Measurements from ENCODE around the gene MRPS15.

- no peak for TF ChIP-seq POLR2AphosphoS5 (IDR thresholded peaks at IDR 0.05; ENCODE audit: low read depth, low read length)
- TF ChIP-seq POLR2A (IDR thresholded peaks at IDR 0.05; ENCODE audit: low read depth, low read length) = no peak
- TF ChIP-seq TAF1 (IDR thresholded peaks at IDR 0.05; ENCODE audit: low read depth, low read length) = no peak
- no peak for TF ChIP-seq SPI1 (IDR thresholded peaks at IDR 0.05; ENCODE audit: low read depth, low read length)
These were observed 16.7 kb downstream of the MRPS15 start for GRCh38 chr1:36447450-36447849.

Data from GM12891 (cell line).